ENCODE data around the gene PRKCQ.
"Not testable (repeated sequence)": the region's sequence is repeated elsewhere in the genome, so short reads cannot be mapped to it uniquely, and the experiment has no call there.

The PRKCQ gene

DNA sequence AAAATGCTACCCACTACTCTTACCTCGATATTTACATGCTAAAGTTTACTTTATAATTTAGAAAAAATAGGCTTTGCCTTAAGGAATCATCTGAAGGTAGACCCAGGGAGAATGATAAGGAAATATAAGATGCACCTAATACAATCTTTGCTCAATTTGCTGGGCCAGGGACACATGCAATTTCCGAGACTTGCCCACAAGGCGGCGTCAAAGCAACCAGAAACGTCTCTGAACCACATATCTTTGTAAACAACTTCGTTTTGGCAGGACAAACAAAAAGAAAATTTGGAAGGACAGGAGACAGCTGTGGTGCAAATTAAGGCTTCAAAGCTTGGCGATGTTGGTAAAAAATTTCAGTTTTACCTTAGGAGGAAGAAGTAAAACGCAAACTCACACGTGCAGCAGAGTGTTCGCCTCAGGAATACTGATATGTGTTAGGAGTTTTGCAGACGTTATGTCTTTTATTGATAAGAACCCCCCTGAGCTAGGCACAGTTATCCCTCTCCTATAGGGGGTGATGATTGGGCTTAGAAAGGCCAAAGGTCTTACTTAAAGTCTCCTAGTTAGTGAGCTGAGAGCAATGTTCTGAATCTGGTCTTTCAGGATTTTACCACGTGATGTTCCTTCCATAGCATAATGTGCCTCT lies 134.3 kb downstream of the PRKCQ start:
- FAIRE-seq: no peak

DNA sequence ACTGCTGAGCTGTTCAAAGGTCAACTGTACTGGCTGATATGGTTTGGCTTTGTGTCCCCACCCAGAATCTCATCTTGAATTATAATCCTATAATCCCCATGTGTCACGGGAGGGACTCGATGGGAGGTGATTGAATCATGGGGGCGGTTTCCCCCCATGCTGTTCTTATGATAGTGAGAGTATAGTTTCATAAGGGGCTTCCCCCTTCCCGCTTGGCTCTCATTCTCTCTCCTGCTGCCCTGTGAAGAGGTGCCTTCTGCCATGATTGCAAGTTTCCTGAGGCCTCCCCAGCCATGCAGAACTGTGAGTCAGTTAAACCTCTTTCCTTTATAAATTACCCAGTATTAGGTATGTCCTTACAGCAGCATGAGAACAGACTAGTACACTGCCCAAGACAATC lies 140.2 kb downstream of the PRKCQ start:
- FAIRE-seq: not testable (repeated sequence)

DNA sequence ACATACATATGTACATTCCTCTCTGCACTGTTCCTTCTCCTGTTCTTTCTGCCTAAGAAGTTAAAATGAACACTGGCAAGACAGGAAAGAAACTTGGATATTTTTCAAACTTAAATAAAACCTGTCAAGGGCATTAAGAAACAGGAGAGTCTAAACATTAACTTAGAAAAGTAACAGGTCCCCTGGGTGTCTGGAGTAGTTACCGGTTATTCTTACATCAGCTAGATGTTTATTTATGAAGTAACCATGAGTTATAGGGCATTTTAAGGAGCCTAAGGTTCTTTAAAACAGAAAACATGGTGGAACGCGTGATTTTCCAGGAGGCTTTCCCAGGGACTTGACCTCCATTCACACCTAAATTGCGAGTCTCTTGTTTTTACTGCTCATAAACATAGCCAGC lies 148.2 kb downstream of the PRKCQ start:
- no peak for FAIRE-seq

DNA sequence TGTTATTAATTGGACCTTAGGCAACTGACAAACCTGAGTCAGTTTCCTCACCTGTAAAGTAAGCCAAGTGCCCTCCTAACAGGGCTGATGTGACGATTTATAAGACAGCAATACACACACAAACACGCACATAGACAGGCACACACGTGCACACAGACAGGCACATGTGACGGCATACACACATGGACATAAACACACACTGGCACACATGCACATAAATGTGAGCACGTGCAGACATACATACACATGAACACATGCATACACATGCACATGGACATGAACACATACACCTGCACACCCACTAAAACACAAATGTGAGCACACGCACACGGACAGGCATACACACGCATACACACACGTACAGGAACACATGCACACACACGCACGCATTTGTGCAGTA lies 148.9 kb downstream of the PRKCQ start:
- no peak for FAIRE-seq

DNA sequence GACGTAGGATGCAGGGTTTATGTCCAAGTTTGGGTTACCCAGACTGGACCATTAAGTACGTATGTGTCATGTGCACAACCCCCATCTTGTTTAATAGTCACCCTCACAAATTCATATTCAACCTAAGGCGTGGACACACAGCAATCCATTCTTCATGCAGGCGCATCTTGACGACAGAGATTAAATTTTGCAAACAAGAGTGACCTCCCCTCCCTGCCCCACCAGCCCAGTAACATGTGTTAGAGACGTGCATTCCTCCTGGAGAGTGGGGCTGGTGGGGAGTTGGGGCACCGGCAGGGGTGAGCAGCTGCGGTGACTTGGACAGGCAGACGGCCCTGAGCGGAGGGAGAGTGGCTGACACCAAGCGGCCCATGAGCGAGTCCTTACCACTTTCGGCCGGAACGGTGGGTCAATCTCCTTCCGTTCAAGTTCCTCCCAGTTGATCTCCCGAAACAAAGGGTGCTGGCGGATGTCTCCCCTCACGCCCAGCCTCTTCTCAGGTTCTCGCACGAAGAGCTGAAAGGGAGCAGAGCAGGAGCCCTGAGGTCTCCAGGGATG lies 149.6 kb downstream of the PRKCQ start:
- FAIRE-seq: no peak

DNA sequence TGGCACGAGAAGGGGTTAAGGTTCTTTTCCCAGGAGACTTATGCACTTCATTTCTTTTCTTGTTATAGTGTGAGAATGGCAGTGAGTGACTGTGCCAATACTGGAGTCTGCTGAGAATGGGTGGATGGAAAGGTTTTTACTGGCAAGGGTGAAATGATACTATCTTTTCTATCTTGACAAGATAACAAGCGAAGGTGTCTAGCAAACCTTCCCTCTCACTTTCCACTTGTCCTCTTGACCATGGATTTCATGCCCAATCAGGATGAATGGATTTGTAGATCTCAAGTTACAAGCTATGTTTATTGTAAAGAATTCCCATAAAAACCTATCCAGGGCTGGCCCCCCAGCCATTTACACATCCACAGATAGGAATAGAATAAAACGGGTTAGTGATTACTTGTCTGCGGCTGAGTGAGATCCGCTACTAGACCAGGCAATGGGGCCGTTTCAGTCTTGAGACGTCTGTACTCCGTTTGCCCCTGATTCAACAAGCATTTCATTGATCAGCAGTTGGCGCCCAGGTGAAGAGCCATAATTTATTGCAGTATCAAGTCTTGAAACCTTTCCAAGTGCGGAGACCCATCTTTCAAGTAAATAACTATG lies 152.6 kb downstream of the PRKCQ start:
- no peak for FAIRE-seq

DNA sequence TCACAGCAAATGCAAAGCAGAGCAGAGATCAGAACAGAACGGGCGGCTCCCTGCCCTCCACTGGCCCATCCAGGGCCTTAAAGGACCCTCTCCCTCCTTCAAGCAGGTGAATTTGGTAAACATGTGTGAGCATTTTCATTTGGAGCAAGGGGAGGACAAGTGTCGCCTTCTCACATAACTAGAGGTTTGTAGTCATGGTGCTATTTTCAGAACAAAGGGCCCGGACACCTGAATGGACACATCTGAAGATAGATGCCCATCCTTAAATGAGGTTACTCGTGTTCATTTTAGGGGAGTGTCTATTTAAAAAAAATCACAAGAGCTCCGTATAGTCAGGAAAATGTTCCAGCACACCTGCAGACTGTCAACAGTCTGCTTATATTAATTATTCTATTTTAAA lies 153.8 kb downstream of the PRKCQ start:
- no peak for FAIRE-seq

DNA sequence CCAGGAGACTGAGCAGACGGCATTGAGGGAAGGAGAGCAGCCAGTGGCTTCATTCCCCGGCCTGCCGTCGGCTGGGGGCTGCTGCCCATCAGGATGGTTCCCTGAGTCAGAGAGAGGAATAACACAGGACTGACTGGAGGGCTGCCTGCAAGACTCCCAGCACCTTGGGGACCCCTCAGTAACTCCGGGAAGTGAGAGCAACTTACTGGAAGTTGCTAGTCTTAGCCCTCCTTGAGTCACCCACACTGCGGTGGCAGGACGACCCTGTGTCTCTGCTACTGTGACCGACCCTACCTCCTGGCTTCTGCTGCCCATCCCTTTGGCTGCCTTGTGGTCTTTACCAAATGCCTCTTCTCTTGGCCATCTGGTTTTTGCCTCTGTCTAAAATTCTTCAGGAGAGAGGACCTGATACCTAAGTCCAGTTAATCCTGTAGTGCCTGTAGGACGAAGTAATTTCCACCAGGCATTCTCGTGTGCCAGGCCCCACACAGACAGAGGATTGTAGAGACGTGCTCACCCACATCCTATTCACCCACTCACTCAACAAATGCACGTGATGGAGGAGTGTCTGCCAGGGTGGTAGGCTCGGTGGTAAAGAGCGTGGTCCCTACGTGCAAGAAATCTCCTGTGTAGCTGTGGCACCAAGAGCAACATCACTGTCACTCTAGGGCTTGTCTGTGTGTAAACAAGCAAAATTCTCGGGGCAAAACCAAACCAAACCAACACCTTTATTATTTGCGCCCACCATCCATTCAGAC lies 156.5 kb downstream of the PRKCQ start:
- FAIRE-seq: no peak

DNA sequence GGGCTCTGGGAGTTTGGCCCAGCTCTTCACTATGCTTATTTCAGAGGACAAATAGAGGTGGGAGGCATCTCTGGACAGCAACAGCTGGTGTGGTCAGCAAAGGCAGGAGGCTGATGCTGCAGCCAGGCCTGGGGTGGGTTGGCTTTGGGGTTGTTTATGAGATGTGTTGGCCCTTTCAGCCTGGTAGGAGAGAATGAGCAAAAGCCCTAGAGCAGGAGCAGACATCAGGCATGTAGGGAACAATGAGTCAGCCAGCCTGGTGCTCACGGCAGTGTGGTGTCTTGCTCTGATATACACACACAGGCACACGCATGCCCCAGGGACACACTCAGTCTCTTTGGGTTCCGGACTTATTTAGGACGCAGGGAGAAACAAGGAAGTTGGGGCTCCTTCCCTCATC lies 157.1 kb downstream of the PRKCQ start:
- no peak for FAIRE-seq

DNA sequence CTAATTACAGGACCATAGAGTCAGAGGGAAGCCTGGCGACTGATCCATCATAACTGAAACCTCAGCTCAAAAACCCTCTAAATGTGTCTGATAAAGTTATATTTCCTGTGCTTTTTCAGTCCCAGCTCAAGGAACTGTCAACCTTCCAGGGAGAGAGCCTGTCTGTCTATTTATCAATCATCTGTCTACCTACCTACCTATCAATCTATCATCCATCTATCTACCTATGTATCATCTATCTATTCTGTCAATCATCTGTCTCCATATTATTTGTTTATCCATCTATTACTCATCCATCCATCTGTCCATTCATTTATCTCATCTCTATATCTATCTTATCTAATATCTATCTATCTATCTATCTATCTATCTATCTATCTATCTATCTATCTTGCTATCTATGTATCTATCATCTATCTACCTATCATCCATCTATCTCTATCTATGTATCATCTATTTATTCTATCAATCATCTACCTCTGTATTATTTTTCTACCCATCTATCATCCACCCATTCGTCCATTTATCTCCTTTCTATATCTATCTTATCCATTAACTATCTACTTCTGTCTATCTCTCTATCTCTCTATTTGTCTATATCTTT lies 161.4 kb downstream of the PRKCQ start:
- no peak for FAIRE-seq

DNA sequence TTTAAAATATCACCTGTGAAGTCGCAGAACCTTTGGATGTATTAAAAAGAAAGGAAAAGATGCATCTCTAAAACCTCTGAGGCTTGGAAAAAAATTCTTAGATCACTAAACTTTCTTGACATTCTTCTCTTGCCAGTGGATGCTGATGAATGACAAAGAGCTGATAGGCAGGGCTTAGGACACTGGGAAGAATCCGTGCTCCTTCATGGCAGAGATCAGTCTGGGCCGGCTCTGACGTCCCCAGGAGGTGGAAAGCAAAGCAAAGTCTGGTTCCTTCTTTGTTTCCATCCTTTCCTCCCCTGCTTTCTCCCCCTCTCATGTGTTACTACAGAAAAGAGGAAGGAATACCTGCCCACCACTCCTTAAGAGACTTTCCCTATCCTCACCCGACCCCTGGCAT lies 161.9 kb downstream of the PRKCQ start:
- no peak for FAIRE-seq

DNA sequence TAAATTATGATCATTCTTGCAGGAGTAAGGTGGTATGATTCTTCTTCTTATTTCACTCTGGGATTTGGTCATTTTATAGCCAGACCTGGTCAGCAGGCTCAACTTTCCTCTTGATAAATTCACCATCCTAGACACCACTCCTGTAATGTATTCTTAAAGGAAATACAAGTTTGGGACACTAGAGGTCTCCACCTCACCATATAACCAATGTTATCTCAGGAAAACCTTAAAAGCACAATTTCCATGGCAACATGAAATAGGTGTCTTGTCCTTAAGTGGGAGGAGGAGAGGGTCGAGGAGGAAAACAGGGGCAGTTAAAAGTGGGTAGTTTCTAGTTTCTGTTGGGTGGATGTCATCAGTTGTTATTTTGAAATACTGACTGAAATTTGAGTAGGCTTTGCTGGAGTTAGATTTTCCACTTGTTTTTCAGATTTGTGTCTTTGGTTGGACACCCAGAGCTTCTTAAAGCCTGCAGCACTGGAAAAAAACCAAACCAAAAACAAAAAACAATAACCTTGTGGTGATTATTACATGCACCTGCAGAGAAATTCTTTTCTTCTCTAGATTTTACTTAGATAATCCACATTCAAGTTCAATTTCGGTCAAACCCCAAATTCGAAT lies 163.1 kb downstream of the PRKCQ start:
- no peak for FAIRE-seq

DNA sequence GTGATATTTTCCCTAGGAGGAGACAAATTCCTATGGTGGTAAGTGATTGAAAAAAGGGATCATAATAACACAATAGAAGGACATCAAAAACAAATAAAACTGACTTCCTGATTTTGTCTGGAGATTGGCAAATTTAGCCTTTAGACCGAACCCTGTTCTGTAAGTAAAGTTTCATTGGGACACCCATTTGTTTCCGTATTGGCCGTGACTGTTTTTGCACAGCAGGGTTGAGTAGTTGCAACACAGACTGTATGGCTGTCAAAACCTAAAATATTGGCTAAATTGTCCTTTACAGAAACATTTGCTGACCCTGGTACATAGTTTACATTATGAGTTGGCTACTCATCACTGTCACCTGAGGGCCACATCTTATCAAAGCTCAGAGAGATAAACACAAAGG lies 168.6 kb downstream of the PRKCQ start:
- no peak for FAIRE-seq

DNA sequence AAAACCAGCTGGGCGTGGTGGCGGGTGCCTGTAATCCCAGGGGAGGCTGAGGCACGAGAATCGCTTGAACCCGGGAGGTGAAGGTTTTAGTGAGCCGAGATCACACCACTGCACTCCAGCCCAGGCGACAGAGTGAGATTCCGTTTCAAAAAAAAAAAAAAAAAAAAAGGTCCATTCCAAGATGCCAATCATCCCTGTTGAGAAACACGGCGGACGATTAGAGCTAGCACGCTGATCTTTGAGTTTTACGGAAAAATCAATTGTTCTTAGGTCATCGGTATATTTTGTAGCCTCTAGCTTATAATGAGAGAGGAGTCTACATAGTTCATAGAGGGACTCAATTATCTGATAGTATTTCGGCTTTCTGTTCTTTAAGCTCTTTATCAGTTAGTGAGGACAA lies 169.2 kb downstream of the PRKCQ start:
- FAIRE-seq: no peak

DNA sequence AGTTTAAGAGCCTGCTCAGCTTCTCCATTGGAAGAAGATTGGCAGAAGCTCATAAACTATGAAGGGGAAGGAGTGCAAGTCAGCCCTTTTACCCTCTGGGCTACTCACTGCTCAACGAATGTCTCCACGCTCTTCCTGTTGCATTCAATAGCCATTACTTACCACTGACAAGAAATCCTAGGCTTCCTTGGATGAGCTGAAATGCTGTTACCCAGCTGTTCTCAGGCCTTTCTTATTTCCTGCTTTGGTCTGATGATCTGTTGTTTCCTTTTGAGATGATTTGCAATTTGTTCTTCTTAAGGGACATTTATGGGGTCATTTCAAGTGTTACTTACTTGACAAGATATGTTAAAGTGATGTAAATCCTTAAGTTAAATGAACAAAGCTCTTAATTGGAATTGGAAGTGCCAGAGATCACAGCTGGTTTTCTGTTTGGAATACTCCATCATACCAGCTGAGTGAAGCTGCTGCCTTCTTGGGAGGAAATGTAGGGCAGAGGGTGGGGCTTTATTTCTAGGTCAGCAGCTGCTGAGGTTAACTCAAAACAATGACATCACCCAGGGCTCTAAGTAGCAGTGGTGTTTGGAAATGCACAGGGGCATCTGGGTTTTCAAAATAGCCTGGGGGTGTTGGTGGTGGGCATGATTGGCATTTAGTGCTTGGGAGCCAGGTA lies 170.0 kb downstream of the PRKCQ start:
- FAIRE-seq: no peak

DNA sequence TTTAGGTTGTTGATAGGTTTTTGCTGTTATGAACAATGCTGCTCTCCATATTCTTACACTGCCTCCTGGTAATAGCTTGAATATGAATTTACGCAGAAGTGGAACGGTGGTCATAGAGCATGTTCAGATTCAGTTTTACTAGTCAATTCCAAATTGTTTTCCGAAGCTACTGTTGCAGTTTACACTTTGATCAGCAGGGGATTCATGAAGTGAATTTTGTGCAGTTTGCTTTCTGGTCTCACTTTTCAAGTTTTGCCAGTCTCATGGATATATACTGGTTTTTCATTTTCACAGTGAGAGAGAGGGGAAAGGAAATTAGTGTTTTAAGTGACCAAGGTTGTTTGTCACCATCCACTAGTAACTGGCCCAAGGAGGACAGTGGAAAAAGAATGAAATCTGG lies 171.3 kb downstream of the PRKCQ start:
- FAIRE-seq: no peak

DNA sequence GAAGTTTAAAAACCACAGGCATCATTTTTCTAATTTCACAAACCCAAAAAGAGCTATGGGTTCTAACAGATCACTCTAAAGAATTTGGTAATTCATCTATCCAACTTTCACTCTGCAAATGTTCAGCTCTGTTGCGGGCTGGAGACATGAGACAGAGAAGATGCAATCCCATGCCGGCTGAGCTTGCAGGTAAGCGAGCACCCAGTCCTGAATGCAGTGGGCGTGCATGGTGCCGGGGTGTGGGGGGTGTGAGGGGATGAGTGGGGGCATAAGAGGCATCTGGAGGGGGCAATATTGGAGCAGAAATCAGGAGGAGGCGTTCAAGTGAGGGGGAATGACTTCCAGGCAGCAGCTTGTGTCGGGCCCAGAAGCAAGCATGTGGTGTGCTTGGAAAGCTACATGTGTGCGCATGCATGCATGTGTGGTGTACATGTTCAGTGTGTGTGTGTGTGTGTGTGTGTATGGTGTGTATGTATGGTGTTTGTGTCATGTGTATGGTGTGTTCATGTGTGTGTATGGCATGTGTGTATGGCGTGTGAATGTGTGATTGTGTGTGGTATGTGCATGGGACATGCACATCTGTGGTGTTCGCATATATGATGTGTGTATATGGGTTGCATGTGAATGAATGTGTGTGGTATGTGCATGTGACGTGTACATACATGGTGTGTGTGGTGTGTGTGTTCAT lies 172.9 kb downstream of the PRKCQ start:
- no peak for FAIRE-seq

DNA sequence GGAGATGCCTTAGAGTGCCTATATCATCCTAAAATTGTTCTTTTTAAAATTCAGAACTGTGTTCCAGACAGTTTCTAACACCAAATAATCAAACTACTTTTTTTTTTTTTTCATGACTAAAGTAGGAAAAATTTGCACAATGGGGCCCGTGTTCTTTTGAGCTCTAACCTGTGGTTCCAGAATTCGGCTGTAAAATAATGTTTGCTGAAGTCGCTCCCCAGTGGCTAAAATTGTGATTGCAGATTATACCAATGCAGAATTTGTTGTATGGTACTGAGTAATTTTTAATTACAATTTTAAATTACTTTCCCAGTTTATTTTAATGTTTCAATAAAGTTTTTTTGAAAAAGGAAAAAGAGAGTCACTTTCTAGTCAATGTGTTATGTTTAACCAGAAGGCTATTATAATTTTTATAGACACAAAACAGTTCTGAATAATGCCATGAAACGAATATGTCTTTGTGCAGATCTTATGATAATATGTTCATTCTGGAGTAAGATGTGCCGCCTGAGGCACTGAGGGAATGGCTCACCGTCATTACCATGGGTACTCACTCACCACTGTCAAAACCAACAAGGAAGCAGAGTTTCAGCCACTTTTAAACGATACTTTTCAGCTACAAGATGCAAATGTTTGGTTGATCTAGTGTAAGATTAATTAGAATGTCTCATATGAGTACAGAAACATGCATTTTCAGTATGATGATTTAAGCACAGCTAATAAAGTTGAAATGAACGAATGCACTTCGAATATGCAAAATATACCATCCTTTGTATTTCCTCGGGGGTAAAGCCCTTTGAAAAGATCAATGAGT lies 173.6 kb downstream of the PRKCQ start:
- FAIRE-seq: no peak

DNA sequence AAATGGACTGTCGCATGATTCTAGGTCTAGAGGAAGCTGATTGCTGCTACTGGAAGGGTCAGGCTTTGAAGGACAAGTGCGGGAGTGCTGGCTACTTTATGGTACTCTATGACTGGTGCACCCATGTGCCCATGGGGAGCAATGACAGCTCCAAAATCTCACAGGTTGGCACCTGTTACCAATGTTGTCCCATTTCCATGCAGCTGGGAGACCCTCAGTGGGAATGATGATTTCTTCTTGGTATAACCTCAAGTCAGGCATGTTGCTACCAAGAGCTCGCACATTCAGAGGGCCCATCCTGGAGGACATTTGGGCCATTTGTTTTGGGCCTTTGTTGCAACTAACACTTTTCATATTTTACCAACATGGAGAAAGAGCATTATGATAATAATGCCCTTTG lies 174.4 kb downstream of the PRKCQ start:
- FAIRE-seq: no peak

DNA sequence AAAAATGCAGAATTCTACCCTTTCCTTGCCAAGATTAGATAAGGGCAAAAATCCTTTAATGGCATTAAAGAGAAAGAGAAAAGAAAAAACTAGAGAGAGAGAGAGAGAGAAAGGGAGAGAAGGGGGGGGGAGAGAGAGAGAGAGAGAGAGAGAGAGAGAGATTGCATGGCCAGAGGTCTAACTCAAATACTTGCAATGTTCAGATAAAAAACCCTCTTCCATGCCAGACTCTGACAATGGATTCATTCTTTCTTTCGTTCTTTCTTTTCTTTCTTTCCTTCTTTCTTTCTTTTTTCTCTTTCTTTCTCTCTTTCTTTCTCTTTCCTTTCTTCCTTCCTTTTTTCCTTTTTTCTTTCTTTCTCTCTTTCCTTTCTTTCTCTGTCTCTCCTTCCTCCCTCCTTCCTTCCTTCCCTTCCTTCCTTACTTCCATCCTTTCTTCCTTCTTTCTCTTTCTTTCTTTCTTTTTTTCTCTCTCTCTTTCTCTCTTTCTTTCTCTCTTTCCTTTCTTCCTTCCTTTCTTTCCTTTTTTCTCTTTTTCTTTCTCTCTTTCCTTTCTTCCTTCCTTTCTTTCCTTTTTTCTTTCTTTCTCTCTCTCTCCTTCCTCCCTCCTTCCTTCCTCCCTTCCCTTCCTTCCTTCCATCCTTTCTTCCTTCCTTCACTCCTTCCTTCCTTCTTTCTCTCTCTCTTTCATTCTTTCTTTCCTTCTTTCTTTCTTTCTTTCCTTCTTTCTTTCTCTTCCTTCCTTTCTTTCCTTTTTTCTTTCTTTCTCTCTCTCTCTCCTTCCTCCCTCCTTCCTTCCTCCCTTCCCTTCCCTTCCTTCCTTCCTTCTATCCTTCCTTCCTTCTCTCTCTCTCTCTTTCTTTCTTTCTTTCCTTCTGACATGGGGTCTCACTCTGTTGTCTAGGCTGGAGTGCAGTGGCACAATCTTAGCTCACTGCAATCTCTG lies 175.7 kb downstream of the PRKCQ start:
- no peak for FAIRE-seq

Measured in colon (tissue), 2 donors.